GM12878 (cell line): ENCODE measurements around the gene SAP130. TPM values are rescaled to one million over a fixed set of nuclear protein-coding genes. Genes with fewer than 3 reads are reported as not detected.

Experiments
- ATAC-seq: fragments of 200-7000 bp; cut with Tn5 transposase; 3 replicates; pipeline ENCODE4 v1.9.1; 2020; ENCODE audit warnings: mild to moderate bottlenecking, moderate library complexity
- BruUV-seq: library from RNA; stranded (reverse); fragments of 400-500 nt; replicated peaks from 2 replicates; lab custom pipeline; 2021; lab: Mats Ljungman, UMichigan
- CTCF ChIA-PET: fragments of 300-600 bp; sonication (Branson Sonifier 250); formaldehyde crosslinking; extraction: SDS; loops from one replicate; lab custom pipeline; 2021; ENCODE audit warnings: inconsistent platforms; lab: Yijun Ruan, JAX
- POLR2A ChIA-PET: fragments of 350-600 bp; formaldehyde crosslinking; extraction: SDS; loops from one replicate; lab custom pipeline; 2021; ENCODE audit warnings: inconsistent platforms; lab: Charles Lee
- RAD21 ChIA-PET: fragments of 300-600 bp; sonication (Branson Sonifier 250); formaldehyde crosslinking; loops from one replicate; lab custom pipeline; 2023; ENCODE audit warnings: antibody characterized with exemption; ENCODE audit not compliant: unreplicated experiment; lab: Charles Lee
- SMC1A ChIA-PET: fragments of 300-600 bp; sonication (Branson Sonifier 250); formaldehyde crosslinking; loops from one replicate; lab custom pipeline; 2023; ENCODE audit not compliant: unreplicated experiment, uncharacterized antibody; lab: Charles Lee
- DNase-seq: peaks from one replicate; pipeline ENCODE4 v3.0.0-alpha.2; 2011; ENCODE audit warnings: low read depth, low spot score
- FAIRE-seq: peaks from 3 replicates; lab custom pipeline; 2011; peaks lifted over from hg19 to GRCh38; lab: Jason Lieb, UNC
- H2AFZ ChIP-seq: 2 replicates; pipeline ENCODE4 v1.6.0; 2011; ENCODE audit warnings: low read depth, low read length, control low read depth; ENCODE audit not compliant: control insufficient read depth
- H3K27ac ChIP-seq: 2 replicates; pipeline ENCODE4 v1.5.1; 2011; ENCODE audit warnings: control low read depth; ENCODE audit not compliant: control insufficient read depth, insufficient read depth
- H3K27me3 ChIP-seq, 2 experiments: replicated peaks in 1 of 2; 2 replicates each; pipeline versions ENCODE4 v1.6.0 to v1.6.1; 2011; ENCODE audit warnings: low read length in 1 of 2; ENCODE audit not compliant: control insufficient read depth in 2 of 2, insufficient read depth in 2 of 2
- H3K36me3 ChIP-seq, 2 experiments: 2 replicates each; pipeline ENCODE4 v1.5.1; 2011; ENCODE audit warnings: low read length in 1 of 2; ENCODE audit not compliant: control insufficient read depth in 2 of 2, insufficient read depth in 2 of 2
- H3K4me1 ChIP-seq: 2 replicates; pipeline ENCODE4 v1.6.1; 2011; ENCODE audit warnings: mild to moderate bottlenecking, low read length, moderate library complexity, mixed read lengths; ENCODE audit not compliant: control insufficient read depth, insufficient read depth
- H3K4me2 ChIP-seq: 2 replicates; pipeline ENCODE4 v1.6.0; 2011; ENCODE audit warnings: control low read depth; ENCODE audit not compliant: control insufficient read depth, insufficient read depth
- H3K4me3 ChIP-seq: fragments of 200-600 bp; sonication (generic); 2 replicates; pipeline ENCODE4 v1.5.1; 2016
- H3K79me2 ChIP-seq: 2 replicates; pipeline ENCODE4 v1.6.0; 2011; ENCODE audit warnings: low read length; ENCODE audit not compliant: control insufficient read depth, insufficient read depth
- H3K9ac ChIP-seq: 2 replicates; pipeline ENCODE4 v1.8.0; 2011; ENCODE audit warnings: low read length, control low read depth, mixed read lengths; ENCODE audit not compliant: control insufficient read depth, insufficient read depth
- H3K9me3 ChIP-seq: replicated peaks from 3 replicates; pipeline ENCODE4 v1.5.1; 2011; ENCODE audit warnings: mild to moderate bottlenecking, low read length; ENCODE audit not compliant: control insufficient read depth, insufficient read depth
- H4K20me1 ChIP-seq: 2 replicates; pipeline ENCODE4 v1.6.0; 2011; ENCODE audit not compliant: control insufficient read depth, insufficient read depth
- CBFB ChIP-seq: IDR thresholded peaks from 2 replicates; pipeline ENCODE4 v1.6.1; 2016; ENCODE audit warnings: antibody characterized with exemption, low read depth
- CHD2 ChIP-seq: IDR thresholded peaks from 2 replicates; pipeline ENCODE4 v1.6.1; 2011; ENCODE audit warnings: low read depth, low read length, improper control_type of control experiment, borderline replicate concordance
- CHD4 ChIP-seq: fragments of 200-600 bp; sonication (generic); IDR thresholded peaks from 2 replicates; pipeline ENCODE4 v1.6.1; 2016; ENCODE audit warnings: mild to moderate bottlenecking
- HCFC1 ChIP-seq: fragments of 150-350 bp; IDR thresholded peaks from 2 replicates; pipeline ENCODE4 v1.6.1; 2014; ENCODE audit warnings: low read length
- KLF5 ChIP-seq: fragments of 450-650 bp; IDR thresholded peaks from 2 replicates; pipeline ENCODE4 v1.6.1; 2014; ENCODE audit warnings: mild to moderate bottlenecking; ENCODE audit not compliant: partially characterized antibody
- MTA2 ChIP-seq: fragments of 450-650 bp; IDR thresholded peaks from 2 replicates; pipeline ENCODE4 v1.6.1; 2016; ENCODE audit warnings: low read depth, mild to moderate bottlenecking, moderate library complexity
- POLR2AphosphoS2 ChIP-seq: IDR thresholded peaks from 2 replicates; pipeline ENCODE4 v1.6.1; 2011; ENCODE audit warnings: low read depth, mild to moderate bottlenecking, low read length, improper control_type of control experiment, moderate library complexity
- ZNF207 ChIP-seq: fragments of 450-650 bp; IDR thresholded peaks from 2 replicates; pipeline ENCODE4 v1.6.1; 2014; ENCODE audit warnings: antibody characterized with exemption, mild to moderate bottlenecking, borderline replicate concordance
- WGBS: methylation state at CpG from one replicate; pipeline ENCODE4 v1.1.6; 2016; ENCODE audit warnings: low lambda C conversion rate; ENCODE audit not compliant: insufficient replicate concordance, insufficient coverage; ENCODE audit errors: missing lambda C conversion rate; 5-methylcytosine and 5-hydroxymethylcytosine counted together
- in situ Hi-C: fragments of 300-500 bp; cut with MboI; formaldehyde crosslinking; loops from 9 replicates; pipeline ENCODE4 v1.14.3; 2018; ENCODE audit warnings: mixed read lengths
- intact Hi-C: fragments of 100-400 bp; cut with micrococcal nuclease; formaldehyde crosslinking; loops from one replicate; pipeline ENCODE4 v1.14.2; 2022; ENCODE audit not compliant: unreplicated experiment
- polyA plus RNA-seq, 11 experiments: library from polyadenylated mRNA; depleted of rRNA in 4 of 11; unstranded in 6 of 11; stranded (reverse) in 5 of 11; fragments of >200 nt; fragmentation: Nextera tagmentation in 4 of 11; fragmentation: Illumina TruSeq in 1 of 11; extraction: Ambion mirVana in 4 of 11; extraction: Trizol in 1 of 11; gene quantifications; 1 replicate in 1 of 11; 2 replicates in 10 of 11; pipeline versions ENCODE4 v1.2.1 to v1.2.3, GENCODE V29; 2011 to 2016; ENCODE audit warnings: inconsistent platforms in 2 of 11, missing spikeins in 2 of 11, low read depth in 1 of 11
- total RNA-seq, 4 experiments: library from RNA; depleted of rRNA in 3 of 4; stranded (reverse); fragments of >200 nt in 3 of 4; fragmentation: Illumina TruSeq in 1 of 4; extraction: Trizol in 1 of 4; gene quantifications; 2 replicates each; pipeline versions ENCODE4 v1.2.1 to v1.2.3, GENCODE V29; 2013 to 2021

The SAP130 gene
- total and polyA plus RNA-seq, 10 of the 15 experiments (the other 5 are each of a cell fraction or from before 2014, with no cell fraction given) = 5.0 to 26.2 (median 9.9) TPM

DNA sequence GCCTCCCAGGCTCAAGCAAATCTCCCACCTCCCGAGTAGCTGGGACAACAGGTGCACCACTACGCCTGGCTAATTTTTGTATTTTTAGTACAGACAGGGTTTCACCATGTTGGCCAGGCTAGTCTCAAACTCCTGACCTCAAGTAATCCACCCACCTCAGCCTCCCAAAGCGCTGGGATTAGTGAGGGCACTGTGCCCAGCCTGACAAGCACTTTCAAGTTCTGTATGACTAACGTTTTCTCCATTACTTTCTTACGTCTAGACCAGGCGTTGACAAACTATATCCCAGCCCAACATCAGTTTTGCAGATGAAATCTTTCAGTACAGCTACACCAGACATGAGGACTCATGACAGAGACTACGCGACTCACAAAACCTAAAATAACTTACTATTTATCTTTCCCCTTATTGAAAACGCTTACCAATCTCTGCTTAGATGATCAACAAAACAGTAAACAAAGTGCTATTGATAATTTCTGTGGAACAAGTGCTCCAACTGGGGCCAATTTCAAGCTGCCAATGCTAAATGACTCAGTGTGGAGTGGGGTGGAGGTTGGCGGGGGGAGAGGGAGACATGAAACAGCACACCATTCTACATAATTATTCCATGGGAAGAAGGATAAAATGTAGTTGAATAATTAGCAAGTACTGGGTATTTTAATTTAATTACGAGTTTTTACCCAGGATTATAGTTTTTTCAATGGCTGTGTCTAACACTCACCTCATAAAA is 59.1 kb downstream of the SAP130 start:
- Histone ChIP-seq H4K20me1 (no peaks in the 10 kb centered on the region), H3K4me1 (no peaks in the 10 kb centered on the region), H3K27ac (no peak overlapping the region), H3K27me3 (no peaks in the 10 kb centered on the region), H2AFZ (no peak overlapping the region), H3K4me2 (no peak overlapping the region), H3K9me3 (no peaks in the 10 kb centered on the region; the same call in 2 of the 3 replicates), H3K36me3 (peaks cover 1 to 3% of the 10 kb centered on the region in 2 experiments; a peak in 3 of 4 replicates), H3K9ac (no peak overlapping the region), H3K79me2 (no peaks in the 10 kb centered on the region), H3K4me3 (no peak overlapping the region)
- ChIA-PET CTCF (no interaction called here), POLR2A (no interaction called here), RAD21 (no interaction called here), SMC1A (no interaction called here)
- intact Hi-C loops (no loop called here), in situ Hi-C loops (no loop called here)
- BruUV-seq = no TSS peak
- DNase-seq (no peak), FAIRE-seq (no peak), ATAC-seq (no peak)
- TF ChIP-seq CHD2 (no peak), CBFB (no peak)
- WGBS = 83% methylated on average over 11 of the region's 11 CpGs

DNA sequence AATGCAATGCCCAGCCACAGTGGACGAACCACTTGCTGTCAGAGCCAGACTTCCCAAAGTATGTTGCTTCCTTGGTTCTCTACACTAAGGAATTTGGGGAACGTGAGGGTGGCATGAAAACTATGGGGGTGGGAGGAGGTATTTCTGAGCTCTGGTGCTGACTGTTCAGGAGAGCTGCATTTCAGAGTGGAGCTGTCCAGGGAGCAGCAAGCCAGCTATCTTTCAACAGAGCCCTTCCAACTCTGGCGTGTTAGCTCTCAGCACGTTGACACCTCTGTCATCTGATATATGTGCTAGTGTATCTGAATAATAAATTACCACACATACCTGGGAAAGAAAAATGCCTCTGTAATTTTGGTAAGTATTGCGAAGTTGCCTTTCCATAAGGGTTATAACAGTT is 66.1 kb downstream of the SAP130 start:
- no peaks in the 10 kb centered on the region for H4K20me1 ChIP-seq
- H3K4me1 ChIP-seq = no peaks in the 10 kb centered on the region
- ChIA-PET RAD21 (no interaction called here), CTCF (no interaction called here), POLR2A (no interaction called here), SMC1A (no interaction called here)
- H3K9me3 ChIP-seq = peaks cover 2% of the 10 kb centered on the region; the same call in 1 of the 3 replicates
- DNase-seq (no peak), ATAC-seq (no peak), FAIRE-seq (no peak)
- no peak for TF ChIP-seq MTA2
- no peak for TF ChIP-seq KLF5
- no peak for TF ChIP-seq HCFC1
- TF ChIP-seq ZNF207 = no peak
- no peak for TF ChIP-seq POLR2AphosphoS2
- TF ChIP-seq CHD4 = no peak
- intact Hi-C loops (no loop called here), in situ Hi-C loops (no loop called here)
- WGBS = 100% methylated on average over 5 of the region's 5 CpGs
- H3K27me3 ChIP-seq = no peaks in the 10 kb centered on the region
- H3K79me2 ChIP-seq = no peaks in the 10 kb centered on the region
- H3K27ac ChIP-seq = no peak overlapping the region
- no peak overlapping the region for H2AFZ ChIP-seq
- H3K4me2 ChIP-seq = no peak overlapping the region
- no TSS peak for BruUV-seq
- no peak overlapping the region for H3K4me3 ChIP-seq
- H3K9ac ChIP-seq = no peak overlapping the region
- H3K36me3 ChIP-seq = peaks cover 6 to 10% of the 10 kb centered on the region in 2 experiments; a peak in 3 of 4 replicates
